GM23338 (cell line): Measurements from ENCODE around the gene PLXNC1. TPM values are rescaled to one million over a fixed set of nuclear protein-coding genes. Genes with fewer than 3 reads are reported as not detected.

Experiments used
- ATAC-seq: fragments of 200-7000 bp; cut with Tn5 transposase; 3 replicates; pipeline ENCODE4 v1.9.1; 2020
- DNase-seq: peaks from one replicate; pipeline ENCODE4 v3.0.0-alpha.2; 2015; ENCODE audit warnings: low spot score
- H2AFZ ChIP-seq: fragments of 200-600 bp; sonication (generic); 2 replicates; pipeline ENCODE4 v1.8.0; 2016; ENCODE audit warnings: antibody characterized with exemption, mild to moderate bottlenecking, moderate library complexity
- H3F3A ChIP-seq: fragments of 200-600 bp; sonication (generic); replicated peaks from 2 replicates; pipeline ENCODE4 v1.8.0; 2017; ENCODE audit warnings: antibody characterized with exemption, mixed run types, low read depth
- H3K27ac ChIP-seq: fragments of 200-600 bp; sonication (generic); 2 replicates; pipeline ENCODE4 v1.6.1; 2016; ENCODE audit warnings: low read depth
- H3K27me3 ChIP-seq: fragments of 200-600 bp; sonication (generic); 2 replicates; pipeline ENCODE4 v1.8.0; 2016; ENCODE audit warnings: mild to moderate bottlenecking, mixed run types, moderate library complexity; ENCODE audit not compliant: insufficient read depth
- H3K36me3 ChIP-seq: fragments of 200-600 bp; sonication (generic); 2 replicates; pipeline ENCODE4 v1.8.0; 2016; ENCODE audit warnings: mild to moderate bottlenecking; ENCODE audit not compliant: insufficient read depth
- H3K4me1 ChIP-seq: fragments of 200-600 bp; sonication (generic); 2 replicates; pipeline ENCODE4 v1.8.0; 2016; ENCODE audit warnings: mild to moderate bottlenecking, moderate library complexity; ENCODE audit not compliant: insufficient read depth
- H3K4me2 ChIP-seq: fragments of 200-600 bp; sonication (generic); 2 replicates; pipeline ENCODE4 v1.7.1; 2017; ENCODE audit warnings: mixed run types
- H3K4me3 ChIP-seq: fragments of 200-600 bp; sonication (generic); 2 replicates; pipeline ENCODE4 v1.6.1; 2016; ENCODE audit warnings: mixed run types
- H3K79me2 ChIP-seq: fragments of 200-600 bp; sonication (generic); replicated peaks from 2 replicates; pipeline ENCODE4 v1.8.0; 2017; ENCODE audit warnings: mild to moderate bottlenecking; ENCODE audit not compliant: insufficient read depth
- H3K9me2 ChIP-seq: fragments of 200-600 bp; sonication (generic); 2 replicates; pipeline ENCODE4 v1.8.0; 2017; ENCODE audit not compliant: insufficient read depth
- H4K20me1 ChIP-seq: fragments of 200-600 bp; sonication (generic); replicated peaks from 2 replicates; pipeline ENCODE4 v1.8.0; 2017; ENCODE audit warnings: mild to moderate bottlenecking; ENCODE audit not compliant: insufficient read depth
- H3K27ac Mint-ChIP-seq: 2 replicates; pipeline ENCODE4 v1.8.0; 2020; ENCODE audit warnings: inconsistent platforms, mild to moderate bottlenecking, moderate library complexity, mixed read lengths
- H3K27me3 Mint-ChIP-seq: 3 replicates; pipeline ENCODE4 v1.8.0; 2022; ENCODE audit warnings: low read depth, mild to moderate bottlenecking, moderate library complexity, mixed read lengths, inconsistent platforms; ENCODE audit not compliant: insufficient read depth, poor library complexity
- H3K36me3 Mint-ChIP-seq: 3 replicates; pipeline ENCODE4 v1.8.0; 2021; ENCODE audit warnings: low read depth, mild to moderate bottlenecking, inconsistent platforms, moderate library complexity, mixed read lengths
- H3K4me1 Mint-ChIP-seq: 3 replicates; pipeline ENCODE4 v1.8.0; 2020; ENCODE audit warnings: mild to moderate bottlenecking, inconsistent platforms, mixed read lengths
- H3K4me3 Mint-ChIP-seq: 3 replicates; pipeline ENCODE4 v1.8.0; 2021; ENCODE audit warnings: moderate library complexity, mild to moderate bottlenecking, inconsistent platforms, mixed read lengths
- H3K9me3 Mint-ChIP-seq: 3 replicates; pipeline ENCODE4 v1.8.0; 2020; ENCODE audit warnings: moderate library complexity, mild to moderate bottlenecking, inconsistent platforms, mixed read lengths
- CREB1 ChIP-seq: fragments of 250-450 bp; sonication (Bioruptor Pico); IDR thresholded peaks from 2 replicates; pipeline ENCODE4 v1.5.0; 2020; ENCODE audit warnings: low read depth, mild to moderate bottlenecking, moderate library complexity
- EZH2 ChIP-seq: fragments of 200-600 bp; sonication (generic); IDR thresholded peaks from one replicate; pipeline ENCODE4 v1.8.0; 2017; ENCODE audit warnings: antibody characterized with exemption, mild to moderate bottlenecking, low read depth; ENCODE audit not compliant: unreplicated experiment
- EZH2phosphoT487 ChIP-seq: fragments of 200-600 bp; sonication (generic); IDR thresholded peaks from one replicate; pipeline ENCODE4 v1.8.1; 2018; ENCODE audit warnings: antibody characterized with exemption; ENCODE audit not compliant: unreplicated experiment
- JUNB ChIP-seq: IDR thresholded peaks from one replicate; pipeline ENCODE4 v1.6.1; 2016; ENCODE audit warnings: antibody characterized with exemption; ENCODE audit not compliant: unreplicated experiment
- NANOG ChIP-seq: IDR thresholded peaks from 2 replicates; pipeline ENCODE4 v1.6.1; 2016; ENCODE audit warnings: antibody characterized with exemption, borderline replicate concordance
- POLR2AphosphoS5 ChIP-seq: IDR thresholded peaks from 2 replicates; pipeline ENCODE4 v1.6.1; 2016; ENCODE audit warnings: antibody characterized with exemption, low read depth
- STAT1 ChIP-seq: IDR thresholded peaks from one replicate; pipeline ENCODE4 v1.6.1; 2016; ENCODE audit warnings: antibody characterized with exemption; ENCODE audit not compliant: unreplicated experiment
- ZNF114 ChIP-seq: fragments of 250-450 bp; sonication (Bioruptor Pico); IDR thresholded peaks from 2 replicates; pipeline ENCODE4 v1.5.0; 2020; ENCODE audit warnings: mild to moderate bottlenecking, moderate library complexity
- ZNF331 ChIP-seq: fragments of 250-450 bp; sonication (Bioruptor Pico); IDR thresholded peaks from 2 replicates; pipeline ENCODE4 v1.5.0; 2020; ENCODE audit warnings: low read depth, mild to moderate bottlenecking, moderate library complexity
- polyA plus RNA-seq: library from polyadenylated mRNA; unstranded; fragments of >200 nt; fragmentation: Nextera tagmentation; extraction: Ambion mirVana; gene quantifications from 2 replicates; pipeline ENCODE4 v1.2.1, GENCODE V29; 2016
- total RNA-seq: library from RNA; depleted of rRNA; stranded (reverse); fragments of >200 nt; shearing (Covaris generic); gene quantifications from 2 replicates; pipeline ENCODE4 v1.2.3, GENCODE V29; 2014
- TF ChIP-seq, protein P1 (sequence below): IDR thresholded peaks from 2 replicates; pipeline ENCODE4 v1.6.1; 2016; ENCODE audit warnings: antibody characterized with exemption
- TF ChIP-seq, protein P2 (sequence below), 2 experiments: fragments of 200-600 bp in 1 of 2; sonication (generic) in 1 of 2; conservative IDR thresholded peaks; 2 replicates each; pipeline versions ENCODE4 v1.5.1 to v1.6.1; 2016 to 2017; ENCODE audit warnings: antibody characterized with exemption in 2 of 2, low read depth in 2 of 2, mild to moderate bottlenecking in 2 of 2, moderate library complexity in 1 of 2
- TF ChIP-seq, protein P3 (sequence below): IDR thresholded peaks from one replicate; pipeline ENCODE4 v1.6.1; 2018; ENCODE audit warnings: antibody characterized with exemption; ENCODE audit not compliant: unreplicated experiment
- TF ChIP-seq, protein P4 (sequence below): fragments of 250-450 bp; sonication (Bioruptor Pico); IDR thresholded peaks from 2 replicates; pipeline ENCODE4 v1.5.0; 2020; ENCODE audit warnings: mild to moderate bottlenecking, moderate library complexity

Gene PLXNC1
- total and polyA plus RNA-seq, 2 experiments from 2014 or later: 1.9 to 6.5 TPM

DNA sequence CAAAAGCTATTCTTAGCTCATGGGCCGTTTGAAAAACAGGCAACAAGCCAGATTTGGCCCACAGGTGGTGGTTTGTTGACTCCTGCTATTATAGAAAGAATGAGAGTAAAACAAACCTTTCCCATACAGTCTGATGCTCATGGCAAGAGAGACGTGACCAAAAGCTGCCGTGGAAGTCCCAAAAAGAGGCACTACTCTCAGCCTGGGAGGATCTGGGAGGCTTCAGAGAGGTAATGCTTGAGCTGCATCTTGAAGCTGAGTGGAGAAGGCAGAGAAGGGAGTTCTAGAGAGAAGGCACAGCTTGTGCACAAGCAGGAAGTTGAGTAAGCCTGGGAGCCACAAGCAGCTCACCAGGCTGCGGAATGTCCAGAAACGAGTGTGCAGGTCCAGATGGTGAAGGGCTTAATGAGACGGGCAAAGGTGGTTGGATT lies 9.6 kb downstream of the PLXNC1 start (continued):
- TF ChIP-seq STAT1 (no peak), EZH2phosphoT487 (no peak), POLR2AphosphoS5 (no peak), NANOG (no peak), EZH2 (no peak), ZNF114 (CRISPR knock-in tag) (no peak)

DNA sequence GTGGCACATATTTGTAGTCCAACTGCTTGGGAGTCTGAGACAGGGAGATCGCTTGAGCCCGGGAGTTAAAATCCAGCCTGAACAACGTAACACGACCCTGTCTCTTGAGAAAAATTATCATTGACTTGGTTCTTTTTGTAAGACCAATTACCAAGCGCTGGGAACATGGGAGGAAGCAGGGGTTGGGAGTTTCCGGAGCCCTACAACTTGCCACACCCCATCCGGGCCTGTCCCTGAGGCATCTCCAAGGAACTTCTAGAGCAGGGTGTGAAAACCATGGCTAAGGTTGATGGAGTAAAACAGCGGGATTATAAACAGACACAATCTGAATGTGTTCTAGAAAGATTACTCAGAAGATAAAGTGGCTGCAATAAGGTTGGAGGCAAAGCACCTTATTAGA lies 10.3 kb downstream of the PLXNC1 start:
- Mint-ChIP-seq H3K27me3 (peaks cover 10% of the 10 kb centered on the region), H3K9me3 (no peaks in the 10 kb centered on the region), H3K36me3 (no peaks in the 10 kb centered on the region), H3K4me3 (no peak overlapping the region), H3K4me1 (peaks cover 7% of the 10 kb centered on the region), H3K27ac (no peak overlapping the region)
- TF ChIP-seq, protein P1, sequence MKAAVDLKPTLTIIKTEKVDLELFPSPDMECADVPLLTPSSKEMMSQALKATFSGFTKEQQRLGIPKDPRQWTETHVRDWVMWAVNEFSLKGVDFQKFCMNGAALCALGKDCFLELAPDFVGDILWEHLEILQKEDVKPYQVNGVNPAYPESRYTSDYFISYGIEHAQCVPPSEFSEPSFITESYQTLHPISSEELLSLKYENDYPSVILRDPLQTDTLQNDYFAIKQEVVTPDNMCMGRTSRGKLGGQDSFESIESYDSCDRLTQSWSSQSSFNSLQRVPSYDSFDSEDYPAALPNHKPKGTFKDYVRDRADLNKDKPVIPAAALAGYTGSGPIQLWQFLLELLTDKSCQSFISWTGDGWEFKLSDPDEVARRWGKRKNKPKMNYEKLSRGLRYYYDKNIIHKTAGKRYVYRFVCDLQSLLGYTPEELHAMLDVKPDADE: no peak
- no peak for TF ChIP-seq STAT1
- TF ChIP-seq, protein P2, sequence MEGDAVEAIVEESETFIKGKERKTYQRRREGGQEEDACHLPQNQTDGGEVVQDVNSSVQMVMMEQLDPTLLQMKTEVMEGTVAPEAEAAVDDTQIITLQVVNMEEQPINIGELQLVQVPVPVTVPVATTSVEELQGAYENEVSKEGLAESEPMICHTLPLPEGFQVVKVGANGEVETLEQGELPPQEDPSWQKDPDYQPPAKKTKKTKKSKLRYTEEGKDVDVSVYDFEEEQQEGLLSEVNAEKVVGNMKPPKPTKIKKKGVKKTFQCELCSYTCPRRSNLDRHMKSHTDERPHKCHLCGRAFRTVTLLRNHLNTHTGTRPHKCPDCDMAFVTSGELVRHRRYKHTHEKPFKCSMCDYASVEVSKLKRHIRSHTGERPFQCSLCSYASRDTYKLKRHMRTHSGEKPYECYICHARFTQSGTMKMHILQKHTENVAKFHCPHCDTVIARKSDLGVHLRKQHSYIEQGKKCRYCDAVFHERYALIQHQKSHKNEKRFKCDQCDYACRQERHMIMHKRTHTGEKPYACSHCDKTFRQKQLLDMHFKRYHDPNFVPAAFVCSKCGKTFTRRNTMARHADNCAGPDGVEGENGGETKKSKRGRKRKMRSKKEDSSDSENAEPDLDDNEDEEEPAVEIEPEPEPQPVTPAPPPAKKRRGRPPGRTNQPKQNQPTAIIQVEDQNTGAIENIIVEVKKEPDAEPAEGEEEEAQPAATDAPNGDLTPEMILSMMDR (conservative IDR thresholded peaks at IDR 0.05; ENCODE audit: low read depth in 2 of 2): no peak
- TF ChIP-seq EZH2: no peak
- TF ChIP-seq JUNB: no peak
- no peak for TF ChIP-seq ZNF331 (CRISPR knock-in tag)
- no peak for TF ChIP-seq EZH2phosphoT487
- TF ChIP-seq CREB1: no peak
- TF ChIP-seq ZNF114 (CRISPR knock-in tag): no peak
- no peak for TF ChIP-seq POLR2AphosphoS5
- TF ChIP-seq, protein P3, sequence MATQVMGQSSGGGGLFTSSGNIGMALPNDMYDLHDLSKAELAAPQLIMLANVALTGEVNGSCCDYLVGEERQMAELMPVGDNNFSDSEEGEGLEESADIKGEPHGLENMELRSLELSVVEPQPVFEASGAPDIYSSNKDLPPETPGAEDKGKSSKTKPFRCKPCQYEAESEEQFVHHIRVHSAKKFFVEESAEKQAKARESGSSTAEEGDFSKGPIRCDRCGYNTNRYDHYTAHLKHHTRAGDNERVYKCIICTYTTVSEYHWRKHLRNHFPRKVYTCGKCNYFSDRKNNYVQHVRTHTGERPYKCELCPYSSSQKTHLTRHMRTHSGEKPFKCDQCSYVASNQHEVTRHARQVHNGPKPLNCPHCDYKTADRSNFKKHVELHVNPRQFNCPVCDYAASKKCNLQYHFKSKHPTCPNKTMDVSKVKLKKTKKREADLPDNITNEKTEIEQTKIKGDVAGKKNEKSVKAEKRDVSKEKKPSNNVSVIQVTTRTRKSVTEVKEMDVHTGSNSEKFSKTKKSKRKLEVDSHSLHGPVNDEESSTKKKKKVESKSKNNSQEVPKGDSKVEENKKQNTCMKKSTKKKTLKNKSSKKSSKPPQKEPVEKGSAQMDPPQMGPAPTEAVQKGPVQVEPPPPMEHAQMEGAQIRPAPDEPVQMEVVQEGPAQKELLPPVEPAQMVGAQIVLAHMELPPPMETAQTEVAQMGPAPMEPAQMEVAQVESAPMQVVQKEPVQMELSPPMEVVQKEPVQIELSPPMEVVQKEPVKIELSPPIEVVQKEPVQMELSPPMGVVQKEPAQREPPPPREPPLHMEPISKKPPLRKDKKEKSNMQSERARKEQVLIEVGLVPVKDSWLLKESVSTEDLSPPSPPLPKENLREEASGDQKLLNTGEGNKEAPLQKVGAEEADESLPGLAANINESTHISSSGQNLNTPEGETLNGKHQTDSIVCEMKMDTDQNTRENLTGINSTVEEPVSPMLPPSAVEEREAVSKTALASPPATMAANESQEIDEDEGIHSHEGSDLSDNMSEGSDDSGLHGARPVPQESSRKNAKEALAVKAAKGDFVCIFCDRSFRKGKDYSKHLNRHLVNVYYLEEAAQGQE: no peak
- no peak for TF ChIP-seq NANOG
- TF ChIP-seq, protein P4, sequence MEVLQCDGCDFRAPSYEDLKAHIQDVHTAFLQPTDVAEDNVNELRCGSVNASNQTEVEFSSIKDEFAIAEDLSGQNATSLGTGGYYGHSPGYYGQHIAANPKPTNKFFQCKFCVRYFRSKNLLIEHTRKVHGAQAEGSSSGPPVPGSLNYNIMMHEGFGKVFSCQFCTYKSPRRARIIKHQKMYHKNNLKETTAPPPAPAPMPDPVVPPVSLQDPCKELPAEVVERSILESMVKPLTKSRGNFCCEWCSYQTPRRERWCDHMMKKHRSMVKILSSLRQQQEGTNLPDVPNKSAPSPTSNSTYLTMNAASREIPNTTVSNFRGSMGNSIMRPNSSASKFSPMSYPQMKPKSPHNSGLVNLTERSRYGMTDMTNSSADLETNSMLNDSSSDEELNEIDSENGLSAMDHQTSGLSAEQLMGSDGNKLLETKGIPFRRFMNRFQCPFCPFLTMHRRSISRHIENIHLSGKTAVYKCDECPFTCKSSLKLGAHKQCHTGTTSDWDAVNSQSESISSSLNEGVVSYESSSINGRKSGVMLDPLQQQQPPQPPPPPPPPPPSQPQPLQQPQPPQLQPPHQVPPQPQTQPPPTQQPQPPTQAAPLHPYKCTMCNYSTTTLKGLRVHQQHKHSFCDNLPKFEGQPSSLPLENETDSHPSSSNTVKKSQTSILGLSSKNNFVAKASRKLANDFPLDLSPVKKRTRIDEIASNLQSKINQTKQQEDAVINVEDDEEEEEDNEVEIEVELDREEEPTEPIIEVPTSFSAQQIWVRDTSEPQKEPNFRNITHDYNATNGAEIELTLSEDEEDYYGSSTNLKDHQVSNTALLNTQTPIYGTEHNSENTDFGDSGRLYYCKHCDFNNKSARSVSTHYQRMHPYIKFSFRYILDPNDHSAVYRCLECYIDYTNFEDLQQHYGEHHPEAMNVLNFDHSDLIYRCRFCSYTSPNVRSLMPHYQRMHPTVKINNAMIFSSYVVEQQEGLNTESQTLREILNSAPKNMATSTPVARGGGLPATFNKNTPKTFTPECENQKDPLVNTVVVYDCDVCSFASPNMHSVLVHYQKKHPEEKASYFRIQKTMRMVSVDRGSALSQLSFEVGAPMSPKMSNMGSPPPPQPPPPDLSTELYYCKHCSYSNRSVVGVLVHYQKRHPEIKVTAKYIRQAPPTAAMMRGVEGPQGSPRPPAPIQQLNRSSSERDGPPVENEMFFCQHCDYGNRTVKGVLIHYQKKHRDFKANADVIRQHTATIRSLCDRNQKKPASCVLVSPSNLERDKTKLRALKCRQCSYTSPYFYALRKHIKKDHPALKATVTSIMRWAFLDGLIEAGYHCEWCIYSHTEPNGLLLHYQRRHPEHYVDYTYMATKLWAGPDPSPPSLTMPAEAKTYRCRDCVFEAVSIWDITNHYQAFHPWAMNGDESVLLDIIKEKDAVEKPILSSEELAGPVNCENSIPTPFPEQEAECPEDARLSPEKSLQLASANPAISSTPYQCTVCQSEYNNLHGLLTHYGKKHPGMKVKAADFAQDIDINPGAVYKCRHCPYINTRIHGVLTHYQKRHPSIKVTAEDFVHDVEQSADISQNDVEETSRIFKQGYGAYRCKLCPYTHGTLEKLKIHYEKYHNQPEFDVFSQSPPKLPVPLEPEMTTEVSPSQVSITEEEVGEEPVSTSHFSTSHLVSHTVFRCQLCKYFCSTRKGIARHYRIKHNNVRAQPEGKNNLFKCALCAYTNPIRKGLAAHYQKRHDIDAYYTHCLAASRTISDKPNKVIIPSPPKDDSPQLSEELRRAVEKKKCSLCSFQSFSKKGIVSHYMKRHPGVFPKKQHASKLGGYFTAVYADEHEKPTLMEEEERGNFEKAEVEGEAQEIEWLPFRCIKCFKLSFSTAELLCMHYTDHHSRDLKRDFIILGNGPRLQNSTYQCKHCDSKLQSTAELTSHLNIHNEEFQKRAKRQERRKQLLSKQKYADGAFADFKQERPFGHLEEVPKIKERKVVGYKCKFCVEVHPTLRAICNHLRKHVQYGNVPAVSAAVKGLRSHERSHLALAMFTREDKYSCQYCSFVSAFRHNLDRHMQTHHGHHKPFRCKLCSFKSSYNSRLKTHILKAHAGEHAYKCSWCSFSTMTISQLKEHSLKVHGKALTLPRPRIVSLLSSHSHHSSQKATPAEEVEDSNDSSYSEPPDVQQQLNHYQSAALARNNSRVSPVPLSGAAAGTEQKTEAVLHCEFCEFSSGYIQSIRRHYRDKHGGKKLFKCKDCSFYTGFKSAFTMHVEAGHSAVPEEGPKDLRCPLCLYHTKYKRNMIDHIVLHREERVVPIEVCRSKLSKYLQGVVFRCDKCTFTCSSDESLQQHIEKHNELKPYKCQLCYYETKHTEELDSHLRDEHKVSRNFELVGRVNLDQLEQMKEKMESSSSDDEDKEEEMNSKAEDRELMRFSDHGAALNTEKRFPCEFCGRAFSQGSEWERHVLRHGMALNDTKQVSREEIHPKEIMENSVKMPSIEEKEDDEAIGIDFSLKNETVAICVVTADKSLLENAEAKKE (CRISPR knock-in tag): no peak
- Histone ChIP-seq H3K79me2 (no peaks in the 10 kb centered on the region), H4K20me1 (no peaks in the 10 kb centered on the region; the same call in 1 of the 2 replicates), H3K27ac (no peak overlapping the region), H2AFZ (no peak overlapping the region), H3K4me2 (no peak overlapping the region), H3K27me3 (peaks cover 61% of the 10 kb centered on the region), H3K4me3 (no peak overlapping the region), H3K36me3 (no peaks in the 10 kb centered on the region), H3K4me1 (0 out of 2 replicates have a peak, but pooled peaks cover 2% of the 10 kb centered on the region), H3K9me2 (no peaks in the 10 kb centered on the region), H3F3A (no peaks in the 10 kb centered on the region)
- ATAC-seq (no peak), DNase-seq (no peak)
